B cell (primary cell): ENCODE measurements around the gene RNF130. TPM values are rescaled to one million over a fixed set of nuclear protein-coding genes. Genes with fewer than 3 reads are reported as not detected.

Experiments used
- ATAC-seq: fragments of 200-7000 bp; cut with Tn5 transposase; one replicate; pipeline ENCODE4 v1.10.0; 2021; ENCODE audit warnings: low read depth, mild to moderate bottlenecking, moderate number of reproducible peaks, moderate library complexity
- CTCF ChIA-PET: fragments of 350-600 bp; sonication (Branson Sonifier 250); formaldehyde crosslinking; loops from one replicate; lab custom pipeline; 2021; ENCODE audit warnings: antibody characterized with exemption, inconsistent platforms; lab: Charles Lee
- POLR2A ChIA-PET: fragments of 350-600 bp; sonication (Branson Sonifier 250); formaldehyde crosslinking; loops from one replicate; lab custom pipeline; 2021; ENCODE audit warnings: antibody characterized with exemption; lab: Charles Lee
- DNase-seq: peaks from one replicate; pipeline ENCODE4 v3.0.0; 2013
- H2AFZ ChIP-seq: 2 replicates; pipeline ENCODE4 v1.6.1; 2012; ENCODE audit warnings: mild to moderate bottlenecking, low read depth, low read length; ENCODE audit not compliant: insufficient read depth, poor library complexity, severe bottlenecking
- H3K27ac ChIP-seq, 2 donors: 1 replicate in 1 of 2; 2 replicates in 1 of 2; pipeline ENCODE4 v1.5.1; 2012 to 2013; ENCODE audit warnings: low read length in 2 of 2, mild to moderate bottlenecking in 2 of 2, moderate library complexity in 1 of 2
- H3K27me3 ChIP-seq, 4 experiments: fragments of 200-600 bp in 1 of 4; sonication (generic) in 1 of 4; replicated peaks in 1 of 4; 1 replicate in 2 of 4; 2 replicates in 2 of 4; pipeline versions ENCODE4 v1.6.1 to v1.7.0; 2013 to 2016; ENCODE audit warnings: low read length in 3 of 4, mild to moderate bottlenecking in 2 of 4, mixed read lengths in 1 of 4, moderate library complexity in 1 of 4; ENCODE audit not compliant: insufficient read depth in 4 of 4, control insufficient read depth in 3 of 4; ENCODE audit errors: control extremely low read depth in 1 of 4
- H3K36me3 ChIP-seq, 2 experiments: replicated peaks in 1 of 2; 1 replicate in 1 of 2; 2 replicates in 1 of 2; pipeline versions ENCODE4 v1.6.1 to v1.7.1; 2013; ENCODE audit warnings: low read length in 1 of 2; ENCODE audit not compliant: insufficient read depth in 2 of 2, control insufficient read depth in 1 of 2; ENCODE audit errors: control extremely low read depth in 1 of 2, extremely low read depth in 1 of 2
- H3K4me1 ChIP-seq, 2 donors: fragments of 200-600 bp in 1 of 2; sonication (generic) in 1 of 2; 1 replicate in 1 of 2; 2 replicates in 1 of 2; pipeline versions ENCODE4 v1.5.1 to v1.6.1; 2013 to 2017; ENCODE audit warnings: low read length in 2 of 2; ENCODE audit not compliant: control insufficient read depth in 2 of 2, insufficient read depth in 2 of 2
- H3K4me2 ChIP-seq: replicated peaks from 2 replicates; pipeline ENCODE3; 2012; ENCODE audit warnings: mild to moderate bottlenecking, low read depth, low read length; ENCODE audit not compliant: poor library complexity, severe bottlenecking
- H3K4me3 ChIP-seq, 5 experiments: fragments of 200-600 bp in 1 of 5; sonication (generic) in 1 of 5; 1 replicate in 3 of 5; 2 replicates in 2 of 5; pipeline versions ENCODE4 v1.5.1 to v1.7.0; 2011 to 2016; ENCODE audit warnings: low read length in 4 of 5, mild to moderate bottlenecking in 4 of 5, low read depth in 2 of 5, control low read depth in 1 of 5, moderate library complexity in 1 of 5; ENCODE audit not compliant: insufficient read depth in 1 of 5; ENCODE audit errors: control extremely low read depth in 1 of 5, extremely low read depth in 1 of 5
- H3K79me2 ChIP-seq: fragments of 200-600 bp; sonication (generic); one replicate; pipeline ENCODE4 v1.6.0; 2016; ENCODE audit warnings: low read length; ENCODE audit not compliant: control insufficient read depth, insufficient read depth
- H3K9ac ChIP-seq: fragments of 200-600 bp; sonication (generic); 2 replicates; pipeline ENCODE4 v1.6.1; 2017; ENCODE audit warnings: mild to moderate bottlenecking, low read length, moderate library complexity
- H3K9me3 ChIP-seq, 3 donors: one replicate each; pipeline versions ENCODE4 v1.6.1 to v1.7.1; 2013; ENCODE audit warnings: low read length in 2 of 3; ENCODE audit not compliant: control insufficient read depth in 2 of 3, insufficient read depth in 1 of 3; ENCODE audit errors: control extremely low read depth in 1 of 3
- H4K20me1 ChIP-seq: 2 replicates; pipeline ENCODE4 v1.6.0; 2012; ENCODE audit warnings: mild to moderate bottlenecking, low read length; ENCODE audit not compliant: insufficient read depth, control insufficient read depth, poor library complexity, severe bottlenecking
- H3K27ac Mint-ChIP-seq: one replicate; pipeline ENCODE4 v1.8.0; 2021; ENCODE audit warnings: mixed read lengths
- H3K27me3 Mint-ChIP-seq: one replicate; pipeline ENCODE4 v1.8.0; 2021; ENCODE audit warnings: mixed read lengths
- H3K4me1 Mint-ChIP-seq: one replicate; pipeline ENCODE4 v1.8.0; 2021; ENCODE audit warnings: mixed read lengths
- H3K4me3 Mint-ChIP-seq: one replicate; pipeline ENCODE4 v1.8.0; 2021; ENCODE audit warnings: mixed read lengths
- H3K9me3 Mint-ChIP-seq: one replicate; pipeline ENCODE4 v1.8.0; 2022; ENCODE audit warnings: mixed read lengths; ENCODE audit not compliant: insufficient read depth
- EZH2 ChIP-seq: IDR thresholded peaks from 2 replicates; pipeline ENCODE4 v1.6.1; 2012; ENCODE audit warnings: borderline replicate concordance, low read depth, mild to moderate bottlenecking, moderate library complexity, low read length; ENCODE audit not compliant: insufficient read depth, poor library complexity, severe bottlenecking
- WGBS: methylation state at CpG from one replicate; pipeline ENCODE4 v1.1.5; 2013; ENCODE audit warnings: missing lambda C conversion rate; ENCODE audit not compliant: insufficient coverage; 5-methylcytosine and 5-hydroxymethylcytosine counted together
- intact Hi-C: fragments of 100-400 bp; cut with micrococcal nuclease; formaldehyde crosslinking; loops from one replicate; pipeline ENCODE4 v1.10.0; 2022
- polyA plus RNA-seq: library from polyadenylated mRNA; depleted of rRNA; stranded (reverse); fragments of >200 nt; gene quantifications from 2 replicates; pipeline ENCODE4 v1.2.3, GENCODE V29; 2012
- total RNA-seq, 2 donors: library from RNA; stranded (reverse); fragments of 120-200 nt in 1 of 2; gene quantifications; 1 replicate in 1 of 2; 2 replicates in 1 of 2; pipeline versions ENCODE4 v1.2.3 to v1.2.4, GENCODE V29; 2013 to 2022
- TF ChIP-seq, protein P1 (sequence below): fragments of 200-600 bp; IDR thresholded peaks from one replicate; pipeline ENCODE4 v1.8.0; 2022; ENCODE audit warnings: antibody characterized with exemption, mild to moderate bottlenecking

Gene RNF130
- total and polyA plus RNA-seq, 2 donors (not counting 1 experiment from before 2014, with no cell fraction given), result 18.1 to 25.8 TPM

DNA sequence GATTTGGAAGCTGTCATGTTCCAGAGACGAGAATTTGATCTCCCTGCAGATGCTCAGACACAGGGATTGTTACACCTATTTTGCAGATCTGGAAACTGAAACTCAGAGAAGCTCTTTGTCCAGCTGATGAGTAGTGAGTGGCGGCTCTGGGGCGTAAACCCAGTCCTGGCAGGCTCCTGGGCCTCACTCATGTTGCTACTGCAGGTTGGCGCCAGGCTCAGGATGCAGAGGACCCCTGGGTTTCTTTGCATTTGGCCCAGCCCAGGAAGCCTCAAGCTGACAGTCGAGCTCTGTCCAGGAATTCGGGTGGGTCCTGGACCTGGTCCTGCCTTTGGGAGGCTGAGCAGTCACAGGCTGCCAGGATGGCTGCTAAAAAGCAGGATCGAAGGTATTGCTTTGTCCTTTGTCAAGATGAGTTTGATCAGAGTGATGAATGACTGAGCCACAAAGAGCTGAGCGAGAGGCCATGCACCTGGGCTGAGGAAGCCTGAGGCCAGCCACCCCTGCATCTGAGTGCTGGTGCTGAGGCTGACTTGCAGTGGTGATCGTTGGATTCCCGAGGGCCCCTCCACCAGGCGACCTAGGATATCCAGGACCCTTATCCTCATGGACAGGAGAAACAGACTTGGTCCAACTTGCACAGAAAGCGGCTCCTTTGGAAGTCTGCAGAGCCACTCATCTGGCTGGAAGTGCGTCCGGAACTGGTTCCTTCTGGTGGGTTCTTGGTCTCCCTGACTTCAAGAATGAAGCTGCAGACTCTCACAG lies 8.3 kb upstream of the RNF130 start:
- H4K20me1 ChIP-seq, result no peaks in the 10 kb centered on the region
- peak overlapping the region; percentile 64 for H3K4me3 Mint-ChIP-seq
- ChIA-PET CTCF (interaction anchor here (2.4 kb wide), 1 partner anchor 10 kb away, joined by 9 read pairs; no protein-coding TSS in a partner anchor), POLR2A (no interaction called here)
- no peak for DNase-seq
- H3K27ac ChIP-seq, result no peak overlapping the region
- H3K79me2 ChIP-seq, result no peaks in the 10 kb centered on the region
- intact Hi-C loops, result no loop called here
- peaks cover 0 to 39% (median 6%) of the 10 kb centered on the region in 4 experiments for H3K27me3 ChIP-seq
- TF ChIP-seq, protein P1, sequence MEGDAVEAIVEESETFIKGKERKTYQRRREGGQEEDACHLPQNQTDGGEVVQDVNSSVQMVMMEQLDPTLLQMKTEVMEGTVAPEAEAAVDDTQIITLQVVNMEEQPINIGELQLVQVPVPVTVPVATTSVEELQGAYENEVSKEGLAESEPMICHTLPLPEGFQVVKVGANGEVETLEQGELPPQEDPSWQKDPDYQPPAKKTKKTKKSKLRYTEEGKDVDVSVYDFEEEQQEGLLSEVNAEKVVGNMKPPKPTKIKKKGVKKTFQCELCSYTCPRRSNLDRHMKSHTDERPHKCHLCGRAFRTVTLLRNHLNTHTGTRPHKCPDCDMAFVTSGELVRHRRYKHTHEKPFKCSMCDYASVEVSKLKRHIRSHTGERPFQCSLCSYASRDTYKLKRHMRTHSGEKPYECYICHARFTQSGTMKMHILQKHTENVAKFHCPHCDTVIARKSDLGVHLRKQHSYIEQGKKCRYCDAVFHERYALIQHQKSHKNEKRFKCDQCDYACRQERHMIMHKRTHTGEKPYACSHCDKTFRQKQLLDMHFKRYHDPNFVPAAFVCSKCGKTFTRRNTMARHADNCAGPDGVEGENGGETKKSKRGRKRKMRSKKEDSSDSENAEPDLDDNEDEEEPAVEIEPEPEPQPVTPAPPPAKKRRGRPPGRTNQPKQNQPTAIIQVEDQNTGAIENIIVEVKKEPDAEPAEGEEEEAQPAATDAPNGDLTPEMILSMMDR, result no peak
- no peak for TF ChIP-seq EZH2
- peaks cover 0 to 4% of the 10 kb centered on the region in 2 donors for H3K4me1 ChIP-seq
- no peak overlapping the region for H3K27ac Mint-ChIP-seq
- peaks cover 47% of the 10 kb centered on the region for H3K27me3 Mint-ChIP-seq
- 82% methylated on average over 14 of the region's 14 CpGs for WGBS
- no peaks in the 10 kb centered on the region for H3K9me3 Mint-ChIP-seq
- H2AFZ ChIP-seq, result peak overlapping the region; percentile 26
- H3K9me3 ChIP-seq, result peaks cover 0 to 19% (median 3%) of the 10 kb centered on the region in 3 donors
- H3K4me1 Mint-ChIP-seq, result peaks cover 6% of the 10 kb centered on the region
- no peak for ATAC-seq
- no peak overlapping the region for H3K9ac ChIP-seq
- no peaks in the 10 kb centered on the region for H3K36me3 ChIP-seq
- H3K4me3 ChIP-seq, result no peak overlapping the region
- peak overlapping the region; percentile 43 for H3K4me2 ChIP-seq

DNA sequence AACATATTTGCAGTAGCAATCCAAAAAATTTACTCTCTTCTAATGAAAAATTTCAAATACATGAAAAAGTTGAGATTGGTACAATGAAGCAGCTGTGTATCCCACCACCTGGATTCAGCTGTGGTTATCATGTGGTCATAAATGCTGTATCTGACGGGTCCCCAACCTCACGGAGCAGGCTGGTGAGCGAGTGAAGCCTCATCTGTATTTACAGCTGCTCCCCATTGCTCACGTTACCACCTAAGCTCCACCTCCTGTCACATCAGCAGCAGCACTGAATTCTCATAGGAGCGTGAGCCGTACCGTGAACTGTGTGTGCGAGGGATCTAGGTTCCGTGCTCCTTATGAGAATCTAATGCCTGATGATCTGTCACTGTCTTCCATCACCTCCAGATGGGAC lies 6.8 kb upstream of the RNF130 start:
- H3K9me3 ChIP-seq, result peaks cover 0 to 19% (median 3%) of the 10 kb centered on the region in 3 donors

More for the DNA sequence above, 6.8 kb upstream of the RNF130 start:
- no peak overlapping the region for H3K9ac ChIP-seq
- no peaks in the 10 kb centered on the region for H3K36me3 ChIP-seq
- H3K9me3 Mint-ChIP-seq, result no peaks in the 10 kb centered on the region
- WGBS, result 79% methylated on average over 7 of the region's 9 CpGs
- no peak for DNase-seq
- H3K27ac ChIP-seq, result no peak overlapping the region
- no peak overlapping the region for H3K4me3 ChIP-seq
- no peak overlapping the region for H3K4me3 Mint-ChIP-seq
- H3K27me3 ChIP-seq, result peaks cover 0 to 39% (median 5%) of the 10 kb centered on the region in 4 experiments
- H3K79me2 ChIP-seq, result no peaks in the 10 kb centered on the region
- no peak overlapping the region for H2AFZ ChIP-seq
- ATAC-seq, result no peak
- POLR2A ChIA-PET, result no interaction called here
- H3K27ac Mint-ChIP-seq, result no peak overlapping the region
- no peaks in the 10 kb centered on the region for H4K20me1 ChIP-seq
- TF ChIP-seq, protein P1, result no peak
- no peak for TF ChIP-seq EZH2
- H3K4me1 Mint-ChIP-seq, result peaks cover 8% of the 10 kb centered on the region
- H3K27me3 Mint-ChIP-seq, result peaks cover 42% of the 10 kb centered on the region
- H3K4me1 ChIP-seq, result peaks cover 0 to 4% of the 10 kb centered on the region in 2 donors
- CTCF ChIA-PET, result no interaction called here
- intact Hi-C loops, result no loop called here
- H3K4me2 ChIP-seq, result no peak overlapping the region
